ENCODE results near the gene FADS3. TPM values are rescaled to one million over a fixed set of nuclear protein-coding genes. Genes with fewer than 3 reads are reported as not detected.

Gene FADS3
- total and polyA plus RNA-seq, 9 donors = 10.6 to 85.8 (median 41.3) TPM

- Histone ChIP-seq H3K9me3 (no peaks in the 10 kb centered on the region), H3K27ac (peak overlapping the region in 1 of 2 donors; percentile 7), H3K4me3 (no peak overlapping the region), H3K4me1 (ENCODE audit: insufficient read depth) (peaks cover 26% of the 10 kb centered on the region), H3K36me3 (no peaks in the 10 kb centered on the region), H3K27me3 (no peaks in the 10 kb centered on the region)
- TF ChIP-seq POLR2A (IDR thresholded peaks at IDR 0.05) (no peak), EP300 (IDR thresholded peaks at IDR 0.05) (no peak)
- TF ChIP-seq, protein P1, sequence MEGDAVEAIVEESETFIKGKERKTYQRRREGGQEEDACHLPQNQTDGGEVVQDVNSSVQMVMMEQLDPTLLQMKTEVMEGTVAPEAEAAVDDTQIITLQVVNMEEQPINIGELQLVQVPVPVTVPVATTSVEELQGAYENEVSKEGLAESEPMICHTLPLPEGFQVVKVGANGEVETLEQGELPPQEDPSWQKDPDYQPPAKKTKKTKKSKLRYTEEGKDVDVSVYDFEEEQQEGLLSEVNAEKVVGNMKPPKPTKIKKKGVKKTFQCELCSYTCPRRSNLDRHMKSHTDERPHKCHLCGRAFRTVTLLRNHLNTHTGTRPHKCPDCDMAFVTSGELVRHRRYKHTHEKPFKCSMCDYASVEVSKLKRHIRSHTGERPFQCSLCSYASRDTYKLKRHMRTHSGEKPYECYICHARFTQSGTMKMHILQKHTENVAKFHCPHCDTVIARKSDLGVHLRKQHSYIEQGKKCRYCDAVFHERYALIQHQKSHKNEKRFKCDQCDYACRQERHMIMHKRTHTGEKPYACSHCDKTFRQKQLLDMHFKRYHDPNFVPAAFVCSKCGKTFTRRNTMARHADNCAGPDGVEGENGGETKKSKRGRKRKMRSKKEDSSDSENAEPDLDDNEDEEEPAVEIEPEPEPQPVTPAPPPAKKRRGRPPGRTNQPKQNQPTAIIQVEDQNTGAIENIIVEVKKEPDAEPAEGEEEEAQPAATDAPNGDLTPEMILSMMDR (IDR thresholded peaks at IDR 0.05) = no peak
- WGBS, 3 donors = 33 to 43% (median 36%) methylated on average over 6 of the region's 6 CpGs
- DNase-seq = peak; percentile 25 to 58 (median 29)
- intact Hi-C loops (cut with DNase I) = no loop called here
These were observed 27.8 kb upstream of the FADS3 start for GRCh38 chr11:61918938-61919704.

DNA sequence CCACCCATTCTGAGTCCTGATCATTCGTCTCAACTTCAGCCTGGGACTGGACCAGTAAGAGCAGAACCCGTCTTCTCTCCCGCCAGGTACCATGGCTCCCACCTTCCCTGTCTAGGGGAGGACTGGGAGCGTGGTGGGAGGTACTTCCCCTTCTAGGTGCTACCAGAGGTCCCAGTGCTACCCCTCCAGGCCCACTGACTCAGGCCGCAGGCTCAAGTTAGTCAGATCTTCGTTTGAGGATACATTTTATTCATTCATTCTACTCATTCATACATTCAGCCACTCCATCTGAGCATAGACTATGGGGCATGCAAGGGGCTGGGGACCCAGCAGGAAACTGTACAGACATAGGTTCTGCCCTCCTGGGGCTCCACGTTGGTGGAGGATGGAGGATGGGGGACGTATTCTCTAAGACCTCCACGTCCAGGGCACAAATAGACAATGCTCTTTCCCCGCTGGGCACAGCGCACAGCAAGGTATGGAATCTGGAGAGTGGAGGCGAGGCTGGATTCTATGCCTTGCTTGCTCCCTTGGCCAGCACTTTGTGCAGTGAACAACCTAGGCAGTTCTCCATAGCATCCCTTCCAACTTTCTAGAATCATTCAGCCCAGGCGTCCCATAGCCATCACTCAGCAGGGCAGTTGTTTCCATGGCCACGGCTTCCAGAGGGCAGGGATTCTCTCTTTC lies 27.0 kb upstream of the FADS3 start:
- Histone ChIP-seq H3K9me3 (no peaks in the 10 kb centered on the region), H3K36me3 (no peaks in the 10 kb centered on the region), H3K27ac (peak overlapping the region in 1 of 2 donors; percentile 91), H3K27me3 (no peaks in the 10 kb centered on the region), H3K4me3 (no peak overlapping the region), H3K4me1 (ENCODE audit: insufficient read depth) (peaks cover 19% of the 10 kb centered on the region)
- DNase-seq = peak in 4 of 5 donors; percentile 11 to 42 (median 26)
- no peak for TF ChIP-seq EP300 (IDR thresholded peaks at IDR 0.05)
- TF ChIP-seq, protein P1 (IDR thresholded peaks at IDR 0.05) = no peak
- no peak for TF ChIP-seq POLR2A (IDR thresholded peaks at IDR 0.05)
- intact Hi-C loops (cut with DNase I) = no loop called here
- whole genome bisulfite sequencing, 3 donors = 83 to 86% (median 85%) methylated on average over 14 of the region's 14 CpGs

DNA sequence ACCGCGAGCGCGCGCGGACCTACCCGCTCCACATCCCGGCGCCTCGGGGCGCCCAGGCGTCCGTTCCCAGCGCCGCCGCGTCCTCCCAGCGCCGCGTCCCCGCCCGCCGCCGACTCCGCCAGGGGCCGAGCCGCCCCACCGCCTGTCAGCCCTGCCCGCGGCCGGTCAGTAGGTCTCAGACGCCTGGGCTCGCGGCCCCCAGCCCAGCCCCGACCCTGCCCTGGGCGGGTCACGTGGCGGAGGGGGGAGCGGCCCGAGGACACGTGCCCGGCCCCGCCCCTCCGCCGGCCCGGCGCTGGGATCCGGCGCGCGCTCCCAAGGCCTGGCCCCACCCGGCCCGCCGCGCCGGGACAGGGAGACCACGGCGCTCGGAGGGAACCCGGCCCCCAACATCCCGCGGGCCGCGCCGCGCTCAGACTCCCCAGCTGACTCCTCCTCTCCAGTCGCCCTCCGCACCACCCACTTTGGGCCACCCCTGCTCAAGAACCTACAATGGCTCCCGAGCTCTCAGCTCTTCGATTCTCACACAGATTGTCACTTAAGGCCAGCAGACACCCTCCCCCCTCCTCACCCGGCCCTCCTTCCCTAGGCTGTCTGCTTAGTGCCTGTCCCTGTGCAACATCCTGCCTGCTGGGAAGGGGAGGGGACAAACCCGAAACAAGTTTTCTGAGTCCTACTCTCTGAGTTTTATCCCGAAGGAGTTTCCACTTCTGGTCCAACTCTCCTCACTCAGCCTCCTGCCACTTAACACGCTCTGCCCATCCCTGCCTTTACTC lies 26.2 kb upstream of the FADS3 start, which contains the start of gene RAB3IL1:
Gene RAB3IL1 (minus strand): TSS at position 233 of the 776 bp plus-strand sequence. CDS start 199 bp downstream, at position 34.
- 3 to 6% (median 3%) methylated on average over 28 to 74 of the region's 74 CpGs for WGBS, 3 donors
- intact Hi-C loops (cut with DNase I) = no loop called here
- TF ChIP-seq, protein P1 (IDR thresholded peaks at IDR 0.05) = no peak
- TF ChIP-seq EP300 (IDR thresholded peaks at IDR 0.05) = no peak
- TF ChIP-seq POLR2A (IDR thresholded peaks at IDR 0.05) = peak; percentile 81
- H3K27ac ChIP-seq = peak within 1 kb of the TSS; percentile 91 to 98
- H3K9me3 ChIP-seq = no peaks in the 10 kb centered on the region
- peaks cover 20% of the 10 kb centered on the region for H3K4me1 ChIP-seq (ENCODE audit: insufficient read depth)
- peak within 1 kb of the TSS; percentile 62 for H3K4me3 ChIP-seq
- H3K27me3 ChIP-seq = no peaks in the 10 kb centered on the region
- DNase-seq = peak; percentile 81 to 86 (median 82)
- no peaks in the 10 kb centered on the region for H3K36me3 ChIP-seq

DNA sequence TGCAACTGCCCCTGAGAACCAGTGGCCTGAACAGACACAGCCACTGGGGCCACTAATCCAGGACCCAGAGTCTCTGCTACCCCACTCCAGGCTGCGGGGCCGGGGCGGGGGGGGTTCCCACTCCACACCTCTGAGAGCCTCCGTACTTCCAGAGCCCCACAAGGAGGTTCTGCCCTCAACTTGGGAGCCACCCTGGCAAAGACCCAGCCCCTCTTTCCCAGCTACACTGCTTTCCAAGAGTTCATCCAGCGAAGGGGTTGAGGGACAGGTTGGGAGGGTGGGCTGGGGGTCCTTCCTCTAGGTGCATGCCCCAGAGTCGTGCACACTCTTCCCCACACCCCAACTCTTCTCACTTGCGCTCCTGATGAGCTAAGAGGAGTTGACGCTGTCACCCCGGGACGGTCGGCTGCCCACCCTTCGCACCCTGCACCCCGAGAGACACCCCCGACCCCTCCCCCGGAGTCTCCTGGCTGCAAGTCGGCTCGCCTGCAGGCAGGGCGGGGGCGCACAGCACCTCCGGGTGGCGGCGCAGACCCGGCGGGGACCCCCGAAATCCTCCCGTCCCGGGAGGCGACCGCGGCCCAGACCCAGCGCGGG lies 25.5 kb upstream of the FADS3 start:
- peaks cover 25% of the 10 kb centered on the region for H3K4me1 ChIP-seq (ENCODE audit: insufficient read depth)

More for the DNA sequence above, 25.5 kb upstream of the FADS3 start:
- Histone ChIP-seq H3K27ac (peak overlapping the region; percentile 91 to 98), H3K4me3 (peak overlapping the region; percentile 62), H3K36me3 (no peaks in the 10 kb centered on the region), H3K27me3 (no peaks in the 10 kb centered on the region), H3K9me3 (no peaks in the 10 kb centered on the region)
- WGBS, 3 donors = 0 to 3% (median 2%) methylated on average over 28 to 32 of the region's 32 CpGs
- TF ChIP-seq POLR2A (IDR thresholded peaks at IDR 0.05) (no peak), EP300 (IDR thresholded peaks at IDR 0.05) (no peak)
- TF ChIP-seq, protein P1 (IDR thresholded peaks at IDR 0.05) = peak in 1 of 3 donors; percentile 12
- DNase-seq = peak; percentile 57 to 75 (median 67)
- intact Hi-C loops (cut with DNase I) = no loop called here

Data from ovary (tissue), 9 donors.